Activated naive CD8-positive, alpha-beta T cell treated with anti-CD3 and anti-CD28 coated beads, Interleukin-2, amount 50 U/mL, for 24 hours (primary cell): Measurements from ENCODE around the gene GGN.
"Not testable (repeated sequence)": the region's sequence is repeated elsewhere in the genome, so short reads cannot be mapped to it uniquely, and the experiment has no call there.

ENCODE experiments used
- ATAC-seq: fragments of 150-1000 bp; cut with Tn5 transposase; one replicate; pipeline ENCODE4 v1.10.0; 2021
- DNase-seq: peaks from one replicate; pipeline ENCODE4 v3.0.0; 2021
- H3K27ac Mint-ChIP-seq: one replicate; pipeline ENCODE4 v1.8.0; 2021; ENCODE audit warnings: mild to moderate bottlenecking, mixed read lengths
- H3K27me3 Mint-ChIP-seq: one replicate; pipeline ENCODE4 v1.8.0; 2021; ENCODE audit warnings: mixed read lengths
- H3K36me3 Mint-ChIP-seq: one replicate; pipeline ENCODE4 v1.8.0; 2021; ENCODE audit warnings: low read depth, mixed read lengths
- H3K4me1 Mint-ChIP-seq: one replicate; pipeline ENCODE4 v1.8.0; 2021; ENCODE audit warnings: mixed read lengths
- H3K4me3 Mint-ChIP-seq: one replicate; pipeline ENCODE4 v1.8.0; 2021; ENCODE audit warnings: mild to moderate bottlenecking, moderate library complexity, mixed read lengths
- H3K9me3 Mint-ChIP-seq: one replicate; pipeline ENCODE4 v1.8.0; 2021; ENCODE audit warnings: mixed read lengths

GGN gene

GRCh38 chr19:38420935-38421334, 33.1 kb upstream of the GGN start:
- DNase-seq: no peak
- no peak overlapping the region for H3K27ac Mint-ChIP-seq
- H3K4me3 Mint-ChIP-seq: no peak overlapping the region
- H3K9me3 Mint-ChIP-seq: no peaks in the 10 kb centered on the region
- H3K36me3 Mint-ChIP-seq: no peaks in the 10 kb centered on the region
- H3K4me1 Mint-ChIP-seq: peaks cover 18% of the 10 kb centered on the region
- no peak for ATAC-seq
- H3K27me3 Mint-ChIP-seq: no peaks in the 10 kb centered on the region

GRCh38 chr19:38417544-38418506, 30.0 kb upstream of the GGN start:
- Mint-ChIP-seq H3K9me3 (no peaks in the 10 kb centered on the region), H3K27me3 (no peaks in the 10 kb centered on the region), H3K36me3 (no peaks in the 10 kb centered on the region), H3K27ac (peak overlapping the region; percentile 70), H3K4me1 (peaks cover 16% of the 10 kb centered on the region), H3K4me3 (peak overlapping the region; percentile 74)
- peak; percentile 66 for ATAC-seq
- DNase-seq: peak; percentile 69

GRCh38 chr19:38417146-38417543, 29.3 kb upstream of the GGN start:
- no peaks in the 10 kb centered on the region for H3K9me3 Mint-ChIP-seq
- ATAC-seq (no peak), DNase-seq (no peak)
- peaks cover 16% of the 10 kb centered on the region for H3K4me1 Mint-ChIP-seq
- H3K36me3 Mint-ChIP-seq: no peaks in the 10 kb centered on the region
- peak overlapping the region; percentile 74 for H3K4me3 Mint-ChIP-seq
- no peaks in the 10 kb centered on the region for H3K27me3 Mint-ChIP-seq
- H3K27ac Mint-ChIP-seq: peak overlapping the region; percentile 70

- no peak for ATAC-seq
- Mint-ChIP-seq H3K36me3 (no peaks in the 10 kb centered on the region), H3K4me3 (no peak overlapping the region), H3K27ac (no peak overlapping the region), H3K4me1 (peaks cover 13% of the 10 kb centered on the region), H3K27me3 (no peaks in the 10 kb centered on the region), H3K9me3 (no peaks in the 10 kb centered on the region)
- no peak for DNase-seq
Measured at GRCh38 chr19:38413416-38413815, 25.6 kb upstream of the GGN start.

DNA sequence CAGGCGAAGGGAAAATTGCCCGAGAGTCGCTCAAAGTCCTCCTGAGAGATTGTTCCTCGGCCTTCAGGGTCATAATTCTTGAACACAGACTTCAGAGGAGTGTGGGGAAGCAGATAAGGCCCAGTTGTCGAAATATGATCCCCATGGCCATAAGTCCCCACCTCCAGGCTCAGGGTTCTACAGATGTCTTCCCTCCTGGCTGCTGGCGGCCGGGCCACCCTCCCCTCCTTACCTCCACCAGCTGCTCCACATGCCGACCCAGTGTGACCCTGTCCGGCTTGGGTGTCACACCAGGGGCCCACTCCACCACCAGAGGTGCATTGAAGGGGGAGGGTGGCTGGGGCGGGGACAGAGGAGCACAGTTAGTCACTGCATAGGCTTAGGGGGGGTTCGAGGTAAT, 25.1 kb upstream of the GGN start:
- DNase-seq: no peak
- H3K4me3 Mint-ChIP-seq: no peak overlapping the region

GRCh38 chr19:38412491-38412890, 24.7 kb upstream of the GGN start:
- no peak for ATAC-seq
- DNase-seq: no peak
- Mint-ChIP-seq H3K27ac (no peak overlapping the region), H3K27me3 (no peaks in the 10 kb centered on the region), H3K4me1 (peaks cover 6% of the 10 kb centered on the region), H3K9me3 (no peaks in the 10 kb centered on the region), H3K36me3 (no peaks in the 10 kb centered on the region), H3K4me3 (no peak overlapping the region)

More for the DNA sequence above, 25.1 kb upstream of the GGN start:
- Mint-ChIP-seq H3K4me1 (peaks cover 11% of the 10 kb centered on the region), H3K36me3 (no peaks in the 10 kb centered on the region), H3K27ac (no peak overlapping the region), H3K9me3 (no peaks in the 10 kb centered on the region), H3K27me3 (no peaks in the 10 kb centered on the region)
- no peak for ATAC-seq

DNA sequence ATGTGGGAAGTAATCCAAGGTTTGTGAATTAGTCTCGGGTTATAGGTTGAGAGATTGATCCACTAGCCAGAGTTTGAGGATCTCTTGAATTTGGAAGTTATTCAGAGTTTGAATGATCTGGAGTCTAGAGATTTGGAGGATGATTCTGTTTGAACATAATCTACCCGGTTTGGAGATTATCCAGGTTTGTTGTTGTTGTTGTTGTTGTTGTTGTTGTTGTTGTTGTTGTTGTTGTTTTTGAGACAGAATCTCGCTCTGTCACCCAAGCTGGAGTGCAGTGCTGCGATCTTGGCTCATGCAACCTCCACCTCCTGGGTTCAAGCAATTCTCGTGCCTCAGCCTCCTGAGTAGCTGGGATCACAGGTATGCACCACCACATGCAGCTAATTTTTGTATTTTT, 24.1 kb upstream of the GGN start:
- not testable (repeated sequence) for H3K27me3 Mint-ChIP-seq, DNase-seq, H3K4me3 Mint-ChIP-seq, H3K36me3 Mint-ChIP-seq, H3K4me1 Mint-ChIP-seq, H3K27ac Mint-ChIP-seq, H3K9me3 Mint-ChIP-seq, ATAC-seq

GRCh38 chr19:38411041-38411712, 23.3 kb upstream of the GGN start:
- Mint-ChIP-seq H3K27me3 (no peaks in the 10 kb centered on the region), H3K9me3 (no peaks in the 10 kb centered on the region), H3K4me1 (no peaks in the 10 kb centered on the region), H3K4me3 (no peak overlapping the region), H3K36me3 (peaks cover 3% of the 10 kb centered on the region), H3K27ac (no peak overlapping the region)
- DNase-seq (no peak), ATAC-seq (no peak)

DNA sequence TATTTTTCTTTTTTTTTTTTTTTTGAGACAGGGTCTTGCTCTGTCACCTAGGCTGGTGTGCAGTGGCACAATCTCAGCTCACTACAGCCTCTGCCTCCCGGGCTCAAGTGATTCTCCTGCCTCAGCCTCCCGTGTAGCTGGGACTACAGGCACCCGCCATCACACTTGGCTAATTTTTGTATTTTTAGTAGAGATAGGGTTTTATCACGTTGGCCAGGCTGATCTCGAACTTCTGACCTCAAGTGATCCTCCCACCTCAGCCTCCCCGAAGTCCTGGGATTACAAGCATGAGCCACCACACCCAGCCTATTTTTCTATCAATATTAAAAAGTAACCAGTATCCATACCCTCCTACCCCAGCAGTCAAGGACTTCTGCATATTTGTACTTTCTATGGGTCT, 22.6 kb upstream of the GGN start:
- not testable (repeated sequence) for H3K4me1 Mint-ChIP-seq, H3K4me3 Mint-ChIP-seq, H3K27ac Mint-ChIP-seq, H3K9me3 Mint-ChIP-seq, ATAC-seq, H3K36me3 Mint-ChIP-seq, H3K27me3 Mint-ChIP-seq, DNase-seq

- H3K27me3 Mint-ChIP-seq: no peaks in the 10 kb centered on the region
- ATAC-seq (no peak), DNase-seq (no peak)
- H3K27ac Mint-ChIP-seq: no peak overlapping the region
- H3K4me1 Mint-ChIP-seq: peaks cover 2% of the 10 kb centered on the region
- H3K9me3 Mint-ChIP-seq: no peaks in the 10 kb centered on the region
- no peak overlapping the region for H3K4me3 Mint-ChIP-seq
- H3K36me3 Mint-ChIP-seq: peaks cover 7% of the 10 kb centered on the region
Measured at GRCh38 chr19:38409631-38410133, 21.8 kb upstream of the GGN start.

DNA sequence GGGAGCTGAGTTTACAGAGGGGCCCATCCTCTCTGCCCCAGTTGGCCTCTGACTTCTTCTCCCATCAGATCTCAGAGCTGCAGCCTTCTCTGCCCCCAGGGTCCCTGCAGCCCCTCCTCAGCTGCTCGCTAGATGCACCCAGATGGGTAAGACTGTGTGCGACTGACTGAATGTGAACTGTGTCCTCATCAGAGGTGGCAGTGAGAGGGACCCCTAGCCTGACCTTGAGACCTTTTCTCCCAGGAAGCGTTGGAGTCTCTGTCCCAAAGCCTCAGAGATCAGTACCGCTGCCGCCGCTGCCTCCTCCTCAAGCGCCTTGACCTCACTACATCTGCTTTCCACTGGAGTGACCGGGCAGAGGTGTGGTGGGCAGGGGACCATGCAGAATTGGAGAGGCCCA, 17.4 kb upstream of the GGN start:
- no peak overlapping the region for H3K4me3 Mint-ChIP-seq
- peaks cover 14% of the 10 kb centered on the region for H3K4me1 Mint-ChIP-seq
- no peaks in the 10 kb centered on the region for H3K27me3 Mint-ChIP-seq
- H3K36me3 Mint-ChIP-seq: peaks cover 7% of the 10 kb centered on the region
- ATAC-seq: no peak
- no peak for DNase-seq
- H3K27ac Mint-ChIP-seq: no peak overlapping the region
- no peaks in the 10 kb centered on the region for H3K9me3 Mint-ChIP-seq

GRCh38 chr19:38404858-38405257, 17.0 kb upstream of the GGN start:
- Mint-ChIP-seq H3K9me3 (no peaks in the 10 kb centered on the region), H3K4me1 (peaks cover 14% of the 10 kb centered on the region), H3K4me3 (no peak overlapping the region), H3K27ac (no peak overlapping the region), H3K27me3 (no peaks in the 10 kb centered on the region), H3K36me3 (peaks cover 7% of the 10 kb centered on the region)
- DNase-seq (no peak), ATAC-seq (no peak)

GRCh38 chr19:38402967-38403674, 15.3 kb upstream of the GGN start, which contains the start of gene FAM98C:
FAM98C (plus strand) TSS chr19:38403093; CDS start chr19:38403154, 61 bp downstream.
- peak within 1 kb of the TSS; percentile 89 for H3K27ac Mint-ChIP-seq
- H3K27me3 Mint-ChIP-seq: no peaks in the 10 kb centered on the region
- DNase-seq: peak; percentile 96
- ATAC-seq: peak; percentile 98
- H3K9me3 Mint-ChIP-seq: no peaks in the 10 kb centered on the region
- peaks cover 14% of the 10 kb centered on the region for H3K4me1 Mint-ChIP-seq
- H3K36me3 Mint-ChIP-seq: peaks cover 7% of the 10 kb centered on the region
- peak within 1 kb of the TSS; percentile 85 for H3K4me3 Mint-ChIP-seq

GRCh38 chr19:38402623-38402966, 14.8 kb upstream of the GGN start:
- H3K27me3 Mint-ChIP-seq: no peaks in the 10 kb centered on the region
- H3K27ac Mint-ChIP-seq: peak overlapping the region; percentile 89
- peaks cover 14% of the 10 kb centered on the region for H3K4me1 Mint-ChIP-seq
- H3K36me3 Mint-ChIP-seq: peaks cover 7% of the 10 kb centered on the region
- ATAC-seq: no peak
- H3K9me3 Mint-ChIP-seq: no peaks in the 10 kb centered on the region
- H3K4me3 Mint-ChIP-seq: peak overlapping the region; percentile 85
- DNase-seq: no peak
